ENCODE results near the gene TSPAN5.

DNA sequence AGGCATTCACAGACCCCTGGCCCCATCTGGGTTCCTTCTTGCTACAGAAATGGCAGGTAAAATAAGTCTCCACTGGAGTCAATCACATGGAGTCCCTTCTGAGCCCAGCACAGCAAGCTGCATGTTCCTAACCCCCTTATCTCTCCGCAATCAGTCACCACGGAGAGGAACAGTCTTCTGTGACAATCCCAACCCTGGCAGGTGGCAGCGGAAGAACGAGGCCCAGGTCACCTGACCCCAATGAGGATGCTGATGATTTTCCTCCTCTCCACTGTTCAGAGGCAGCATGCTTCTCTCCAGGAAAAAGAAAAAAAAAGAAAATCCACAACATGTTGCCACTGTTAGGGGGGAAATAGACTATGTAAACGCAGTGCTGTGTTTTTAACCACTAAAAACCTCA lies 50.1 kb downstream of the TSPAN5 start:
- TF ChIP-seq, protein P1, sequence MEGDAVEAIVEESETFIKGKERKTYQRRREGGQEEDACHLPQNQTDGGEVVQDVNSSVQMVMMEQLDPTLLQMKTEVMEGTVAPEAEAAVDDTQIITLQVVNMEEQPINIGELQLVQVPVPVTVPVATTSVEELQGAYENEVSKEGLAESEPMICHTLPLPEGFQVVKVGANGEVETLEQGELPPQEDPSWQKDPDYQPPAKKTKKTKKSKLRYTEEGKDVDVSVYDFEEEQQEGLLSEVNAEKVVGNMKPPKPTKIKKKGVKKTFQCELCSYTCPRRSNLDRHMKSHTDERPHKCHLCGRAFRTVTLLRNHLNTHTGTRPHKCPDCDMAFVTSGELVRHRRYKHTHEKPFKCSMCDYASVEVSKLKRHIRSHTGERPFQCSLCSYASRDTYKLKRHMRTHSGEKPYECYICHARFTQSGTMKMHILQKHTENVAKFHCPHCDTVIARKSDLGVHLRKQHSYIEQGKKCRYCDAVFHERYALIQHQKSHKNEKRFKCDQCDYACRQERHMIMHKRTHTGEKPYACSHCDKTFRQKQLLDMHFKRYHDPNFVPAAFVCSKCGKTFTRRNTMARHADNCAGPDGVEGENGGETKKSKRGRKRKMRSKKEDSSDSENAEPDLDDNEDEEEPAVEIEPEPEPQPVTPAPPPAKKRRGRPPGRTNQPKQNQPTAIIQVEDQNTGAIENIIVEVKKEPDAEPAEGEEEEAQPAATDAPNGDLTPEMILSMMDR (conservative IDR thresholded peaks at IDR 0.05; ENCODE audit: low read length), result no peak
- no peak for TF ChIP-seq EZH2phosphoT487 (IDR thresholded peaks at IDR 0.05; ENCODE audit: borderline replicate concordance)
